ENCODE data around the gene TAGLN. TPM values are rescaled to one million over a fixed set of nuclear protein-coding genes. Genes with fewer than 3 reads are reported as not detected.

TAGLN gene
- total and polyA plus RNA-seq, 8 donors, result 24.1 to 430 (median 75.7) TPM

DNA sequence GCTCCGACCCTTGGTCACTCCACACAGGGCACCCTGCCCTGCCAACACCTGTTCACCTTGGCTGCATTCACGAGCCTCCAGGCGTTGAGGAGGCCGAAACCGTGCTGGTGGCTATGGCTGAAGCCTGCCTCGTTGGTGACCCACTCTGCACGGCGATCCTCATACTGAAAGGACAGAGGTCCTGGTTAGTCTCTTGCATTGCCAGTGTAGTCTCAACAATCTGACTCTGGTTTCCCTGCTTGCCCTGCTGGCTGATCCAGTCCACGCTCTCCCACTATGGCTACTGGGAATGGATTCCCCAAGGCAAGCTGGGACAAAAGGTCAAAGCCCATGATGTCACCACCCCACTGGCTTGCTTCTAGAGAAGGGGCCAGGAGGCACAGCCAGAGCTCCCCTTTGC, 19.8 kb downstream of the TAGLN start:
- intact Hi-C loops (cut with DNase I), result no loop called here
- no peak for TF ChIP-seq CTCF (IDR thresholded peaks at IDR 0.05)
- no peak for FAIRE-seq
- Histone ChIP-seq H3K27ac (no peak overlapping the region), H3K4me1 (peaks cover 22 to 31% (median 27%) of the 10 kb centered on the region in 3 donors), H3K27me3 (no peaks in the 10 kb centered on the region), H3K4me3 (no peak overlapping the region), H3K9me3 (no peaks in the 10 kb centered on the region), H3K36me3 (peaks cover 0 to 29% (median 0%) of the 10 kb centered on the region in 3 donors)
- ATAC-seq, result peak in 1 of 4 donors; percentile 34
- 49 to 61% methylated on average over 9 of the region's 9 CpGs for WGBS, 2 donors
- peak in 3 of 6 donors; percentile 10 to 49 (median 40) for DNase-seq

GRCh38 chr11:117219455-117219854, 20.3 kb downstream of the TAGLN start:
- intact Hi-C loops (cut with DNase I), result no loop called here
- no peak for FAIRE-seq
- WGBS, 2 donors, result 64 to 83% methylated on average over 8 of the region's 8 CpGs

GRCh38 chr11:117219995-117220394, 20.8 kb downstream of the TAGLN start:
- H3K27ac ChIP-seq, result no peak overlapping the region
- DNase-seq, result no peak
- no peak for FAIRE-seq
- no peak overlapping the region for H3K4me3 ChIP-seq
- H3K27me3 ChIP-seq, result no peaks in the 10 kb centered on the region
- H3K4me1 ChIP-seq, result peaks cover 22 to 31% (median 27%) of the 10 kb centered on the region in 3 donors
- ATAC-seq, result no peak
- WGBS, 2 donors, result 72 to 81% methylated on average over 4 of the region's 4 CpGs
- H3K36me3 ChIP-seq, result peaks cover 0 to 29% (median 0%) of the 10 kb centered on the region in 3 donors
- TF ChIP-seq CTCF (IDR thresholded peaks at IDR 0.05), result no peak
- no peaks in the 10 kb centered on the region for H3K9me3 ChIP-seq
- intact Hi-C loops (cut with DNase I), result loop anchor here in 2 of 3 donors (5.0 to 10.0 kb wide), 4 partner anchors 33 to 355 kb away; no protein-coding TSS in a partner anchor

More at GRCh38 chr11:117219455-117219854, 20.3 kb downstream of the TAGLN start:
- Histone ChIP-seq H3K27ac (no peak overlapping the region), H3K36me3 (peaks cover 0 to 29% (median 0%) of the 10 kb centered on the region in 3 donors), H3K4me1 (peaks cover 22 to 31% (median 27%) of the 10 kb centered on the region in 3 donors), H3K9me3 (no peaks in the 10 kb centered on the region), H3K4me3 (no peak overlapping the region), H3K27me3 (no peaks in the 10 kb centered on the region)
- TF ChIP-seq CTCF (IDR thresholded peaks at IDR 0.05), result no peak
- DNase-seq, result peak in 1 of 6 donors; percentile 47
- no peak for ATAC-seq

- peak; percentile 18 to 46 (median 38) for ATAC-seq
- intact Hi-C loops (cut with DNase I), result loop anchor here in 2 of 3 donors (5.0 to 10.0 kb wide), 4 partner anchors 33 to 356 kb away; no protein-coding TSS in a partner anchor
- no peak for FAIRE-seq
- peak overlapping the region in 2 of 4 donors; percentile 49 to 50 for H3K27ac ChIP-seq
- peaks cover 22 to 31% (median 27%) of the 10 kb centered on the region in 3 donors for H3K4me1 ChIP-seq
- H3K9me3 ChIP-seq, result no peaks in the 10 kb centered on the region
- no peaks in the 10 kb centered on the region for H3K27me3 ChIP-seq
- peak in 4 of 6 donors; percentile 52 to 78 (median 55) for DNase-seq
- peaks cover 0 to 29% (median 0%) of the 10 kb centered on the region in 3 donors for H3K36me3 ChIP-seq
- TF ChIP-seq CTCF (IDR thresholded peaks at IDR 0.05), result no peak
- no peak overlapping the region for H3K4me3 ChIP-seq
- WGBS, 2 donors, result 45 to 53% methylated on average over 9 of the region's 9 CpGs
Measured at GRCh38 chr11:117220568-117220967, 21.4 kb downstream of the TAGLN start.
